OCI-LY3 (cell line): ENCODE measurements around the gene MYL3.

Experiments used
- CTCF ChIP-seq: fragments of 200-600, 300-600 bp; sonication (generic); IDR thresholded peaks from 2 replicates; pipeline ENCODE4 v1.5.1; 2014; ENCODE audit warnings: antibody characterized with exemption, low read length, low read depth
- EZH2phosphoT487 ChIP-seq: fragments of 200-600 bp; shearing (Covaris generic); IDR thresholded peaks from 2 replicates; pipeline ENCODE4 v1.6.1; 2018; ENCODE audit warnings: antibody characterized with exemption, mixed run types, low read depth

DNA sequence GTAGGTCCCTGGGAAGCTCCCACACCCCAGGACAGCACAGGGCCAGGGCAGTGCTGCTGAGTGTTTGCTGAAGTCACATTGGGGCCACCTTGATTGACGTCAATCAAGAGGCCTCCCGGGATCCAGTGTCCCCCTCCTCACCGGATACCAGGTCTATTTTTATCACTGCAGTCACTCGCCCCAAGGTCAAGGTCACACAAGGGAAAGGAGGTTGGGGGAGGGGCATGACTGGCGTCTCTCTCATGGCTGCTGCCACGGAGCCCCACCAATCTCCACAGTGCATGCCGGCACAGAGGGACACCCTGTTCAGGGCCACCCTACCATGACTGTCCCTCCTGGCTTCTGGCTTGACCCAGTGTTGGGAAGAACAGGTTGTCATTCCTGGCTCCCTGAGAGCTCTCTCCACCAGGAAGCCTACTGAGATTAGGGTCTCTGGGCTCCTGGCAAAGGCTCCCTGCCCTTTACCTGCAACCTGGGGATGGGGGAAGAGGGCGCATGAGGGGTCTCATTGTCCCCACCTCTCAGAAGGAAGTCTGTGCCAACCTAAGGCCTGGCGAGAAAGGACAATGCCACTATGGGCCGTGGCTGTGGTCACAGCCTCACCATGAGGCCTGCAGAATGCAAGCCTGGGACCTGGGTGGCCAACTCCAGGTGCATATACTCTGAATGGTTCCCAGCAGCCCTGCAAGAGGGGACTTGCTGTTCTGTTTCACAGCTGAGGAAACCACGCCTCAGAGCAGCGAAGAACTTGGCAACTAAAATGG lies 1.5 kb downstream of the MYL3 start:
- TF ChIP-seq CTCF (no peak), EZH2phosphoT487 (no peak)
